ENCODE results near the gene TFDP1. TPM values are rescaled to one million over a fixed set of nuclear protein-coding genes. Genes with fewer than 3 reads are reported as not detected.
A peak's percentile ranks its signal among the peaks of the same experiment; 100 is the strongest.
"Not testable (repeated sequence)": the region's sequence is repeated elsewhere in the genome, so short reads cannot be mapped to it uniquely, and the experiment has no call there.

The TFDP1 gene
- total RNA-seq, 2 donors from 2014 or later: 31.1 to 33.6 TPM

DNA sequence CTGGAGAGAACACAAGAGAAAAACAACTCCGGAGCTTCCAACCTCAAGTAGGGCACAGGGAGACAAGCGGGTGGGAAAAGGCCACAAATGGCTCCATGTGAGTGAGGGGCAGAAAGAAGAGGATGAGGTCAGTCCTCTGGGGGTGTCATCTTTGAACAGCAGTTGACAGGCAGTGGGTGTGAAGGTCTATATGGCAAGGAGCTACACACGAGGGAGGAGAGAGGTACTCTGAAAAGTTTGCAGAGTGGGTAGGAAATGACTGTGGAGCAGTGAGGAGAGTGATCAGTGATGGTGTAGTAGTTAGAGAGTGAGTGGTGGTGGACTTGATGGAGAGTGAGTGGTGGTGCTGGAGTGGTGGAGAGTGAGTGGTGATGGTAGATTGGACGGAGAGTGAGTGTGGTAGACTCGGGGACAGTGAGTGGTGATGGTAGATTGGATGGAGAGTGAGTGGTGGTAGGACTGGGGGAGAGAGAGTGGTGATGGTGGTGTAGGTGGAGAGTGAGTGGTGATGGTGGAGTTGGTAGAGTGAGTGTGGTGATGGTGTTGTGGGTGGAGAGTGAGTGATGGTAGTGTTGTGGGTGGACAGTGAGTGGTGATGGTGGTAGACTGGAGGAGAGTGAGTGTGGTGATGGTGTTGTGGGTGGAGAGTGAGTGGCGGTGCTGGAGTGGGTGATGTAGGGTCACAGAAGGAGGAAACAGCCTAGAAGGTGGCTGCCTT is 4.0 kb downstream of the TFDP1 start:
- Mint-ChIP-seq H3K27ac (peak overlapping the region; percentile 66), H3K4me1 (peaks cover 38% of the 10 kb centered on the region), H3K4me3 (no peak overlapping the region), H3K27me3 (no peaks in the 10 kb centered on the region), H3K36me3 (ENCODE audit: low read depth) (peaks cover 6% of the 10 kb centered on the region)
- ATAC-seq (no peak), DNase-seq (no peak)
- no peaks in the 10 kb centered on the region for H3K9me3 ChIP-seq (ENCODE audit: control insufficient read depth, low read length, poor library complexity, severe bottlenecking)

DNA sequence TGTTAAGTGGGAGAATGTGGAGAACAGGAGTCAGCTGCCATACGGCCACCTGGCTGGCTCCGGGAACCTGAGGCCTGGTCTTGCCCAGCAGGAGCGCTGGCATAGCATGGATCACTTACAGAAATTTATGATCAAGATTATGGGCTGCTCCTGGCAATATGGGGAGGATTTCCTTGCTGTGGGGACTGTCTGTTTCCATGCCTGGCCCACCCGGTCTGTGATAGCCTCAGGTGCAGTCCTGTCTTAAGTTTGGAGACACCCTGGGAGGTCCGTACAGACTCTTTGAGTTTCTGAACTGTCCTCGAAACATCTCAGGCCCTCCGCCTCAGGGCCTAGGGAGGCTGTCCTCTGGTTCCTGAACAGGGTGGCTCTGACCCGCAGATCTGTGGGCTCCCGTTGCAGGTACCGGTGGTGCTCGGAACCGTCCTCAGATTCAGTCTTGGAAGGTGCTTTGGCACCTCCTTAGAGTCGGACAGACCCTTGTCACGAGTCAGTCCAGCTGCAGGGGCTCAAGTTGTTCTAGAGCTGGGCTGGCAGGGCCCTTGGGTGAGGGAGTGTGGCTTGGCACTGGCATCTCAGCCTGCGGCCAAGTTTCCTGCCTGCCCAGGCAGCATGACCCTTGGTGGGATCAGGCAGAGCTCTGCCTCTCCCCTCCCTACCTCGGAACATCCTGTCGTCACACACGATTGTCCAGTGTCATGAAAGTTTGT is 4.9 kb downstream of the TFDP1 start:
- Mint-ChIP-seq H3K4me1 (peaks cover 34% of the 10 kb centered on the region), H3K4me3 (no peak overlapping the region), H3K36me3 (ENCODE audit: low read depth) (peaks cover 6% of the 10 kb centered on the region), H3K27me3 (no peaks in the 10 kb centered on the region), H3K27ac (peak overlapping the region; percentile 66)
- ATAC-seq (no peak), DNase-seq (peak in 1 of 3 donors; percentile 1)
- H3K9me3 ChIP-seq (ENCODE audit: control insufficient read depth, low read length, poor library complexity, severe bottlenecking): no peaks in the 10 kb centered on the region

DNA sequence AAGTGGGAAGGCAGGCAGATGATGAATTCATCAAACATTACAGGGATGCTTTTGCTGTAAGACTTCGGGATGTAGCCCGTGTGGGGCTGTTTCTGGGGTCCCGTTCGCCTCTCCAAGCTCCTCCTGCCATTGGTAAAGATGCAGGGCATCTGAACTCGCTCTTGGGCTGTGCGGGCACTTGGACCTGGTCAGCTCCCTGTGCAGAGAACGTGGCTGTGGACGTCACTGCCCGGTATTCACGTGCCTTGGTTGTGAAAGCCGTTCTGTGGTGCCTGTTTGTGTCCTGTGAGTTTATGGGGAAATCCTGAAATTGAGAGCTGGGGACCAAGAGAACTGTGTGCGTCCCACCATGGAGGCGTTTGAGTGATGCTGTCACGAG is 5.4 kb downstream of the TFDP1 start:
- Mint-ChIP-seq H3K27ac (peak overlapping the region; percentile 49), H3K4me1 (peaks cover 34% of the 10 kb centered on the region), H3K27me3 (no peaks in the 10 kb centered on the region), H3K36me3 (ENCODE audit: low read depth) (peaks cover 6% of the 10 kb centered on the region), H3K4me3 (no peak overlapping the region)
- H3K9me3 ChIP-seq (ENCODE audit: control insufficient read depth, low read length, poor library complexity, severe bottlenecking): no peaks in the 10 kb centered on the region
- DNase-seq (peak in 1 of 3 donors; percentile 4), ATAC-seq (no peak)

DNA sequence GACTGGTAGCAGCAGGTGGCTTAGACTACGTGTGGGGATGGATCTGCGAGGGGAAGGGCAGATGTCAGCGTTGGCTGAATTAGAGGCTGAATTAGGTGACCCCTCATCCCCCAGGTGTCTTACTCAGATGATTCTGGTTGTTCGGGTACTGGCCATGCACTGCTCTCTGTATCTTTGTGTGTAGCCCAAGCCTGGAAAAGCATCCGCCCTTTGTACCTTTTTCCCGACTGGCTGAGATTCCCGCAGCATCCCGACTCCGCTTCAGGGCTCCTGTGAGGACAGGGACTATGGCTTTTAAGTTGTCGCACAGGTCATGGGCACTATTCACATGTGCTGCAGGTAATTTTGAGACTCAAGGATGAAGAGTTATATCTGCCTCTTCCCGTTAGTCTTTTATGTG is 7.2 kb downstream of the TFDP1 start:
- Mint-ChIP-seq H3K36me3 (ENCODE audit: low read depth) (peaks cover 6% of the 10 kb centered on the region), H3K27me3 (no peaks in the 10 kb centered on the region), H3K4me3 (no peak overlapping the region), H3K4me1 (peaks cover 25% of the 10 kb centered on the region), H3K27ac (no peak overlapping the region)
- H3K9me3 ChIP-seq (ENCODE audit: control insufficient read depth, low read length, poor library complexity, severe bottlenecking): no peaks in the 10 kb centered on the region
- ATAC-seq: no peak
- peak in 1 of 3 donors; percentile 1 for DNase-seq

DNA sequence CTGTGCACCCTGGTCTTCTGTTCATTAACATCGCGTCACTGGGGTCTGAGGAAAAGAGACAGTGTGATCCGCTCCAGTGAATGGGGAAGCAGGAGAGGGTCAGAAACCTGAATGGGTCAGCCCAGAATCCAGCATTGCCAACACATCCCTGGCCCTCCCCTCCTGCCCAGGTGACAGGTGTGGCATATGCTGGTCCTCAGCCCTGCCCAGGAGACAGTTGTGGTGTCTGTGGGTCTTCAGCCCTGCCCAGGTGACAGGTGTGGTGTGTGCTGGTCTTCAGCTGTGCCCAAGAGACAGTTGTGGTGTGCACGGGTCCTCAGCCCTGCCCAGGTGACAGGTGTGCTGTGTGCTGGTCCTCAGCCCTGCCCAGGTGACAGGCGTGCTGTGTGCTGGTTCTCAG is 8.0 kb downstream of the TFDP1 start:
- peak in 1 of 3 donors; percentile 5 for DNase-seq
- no peak overlapping the region for H3K27ac Mint-ChIP-seq
- H3K36me3 Mint-ChIP-seq (ENCODE audit: low read depth): peaks cover 6% of the 10 kb centered on the region

GRCh38 chr13:113594066-113594821 is 9.7 kb downstream of the TFDP1 start:
- not testable (repeated sequence) for H3K4me3 Mint-ChIP-seq; ATAC-seq; H3K9me3 ChIP-seq (ENCODE audit: control insufficient read depth, low read length, poor library complexity, severe bottlenecking); H3K27me3 Mint-ChIP-seq; H3K27ac Mint-ChIP-seq; H3K36me3 Mint-ChIP-seq (ENCODE audit: low read depth)
- peaks cover 16% of the 10 kb centered on the region for H3K4me1 Mint-ChIP-seq
- peak in 1 of 3 donors; percentile 5 for DNase-seq

More for the DNA sequence above, 8.0 kb downstream of the TFDP1 start:
- no peaks in the 10 kb centered on the region for H3K9me3 ChIP-seq (ENCODE audit: control insufficient read depth, low read length, poor library complexity, severe bottlenecking)
- no peak for ATAC-seq
- Mint-ChIP-seq H3K27me3 (no peaks in the 10 kb centered on the region), H3K4me1 (peaks cover 24% of the 10 kb centered on the region), H3K4me3 (no peak overlapping the region)

- Mint-ChIP-seq H3K36me3 (ENCODE audit: low read depth) (peaks cover 5% of the 10 kb centered on the region), H3K27me3 (no peaks in the 10 kb centered on the region), H3K27ac (no peak overlapping the region), H3K4me3 (no peak overlapping the region), H3K4me1 (peaks cover 16% of the 10 kb centered on the region)
- no peak for DNase-seq
- ATAC-seq: no peak
- H3K9me3 ChIP-seq (ENCODE audit: control insufficient read depth, low read length, poor library complexity, severe bottlenecking): no peaks in the 10 kb centered on the region
Measured at GRCh38 chr13:113595131-113595530, 10.6 kb downstream of the TFDP1 start.

GRCh38 chr13:113596321-113597200 is 12.0 kb downstream of the TFDP1 start:
- peak in 1 of 3 donors; percentile 6 for DNase-seq
- H3K4me3 Mint-ChIP-seq: no peak overlapping the region
- ATAC-seq: no peak
- H3K27me3 Mint-ChIP-seq: no peaks in the 10 kb centered on the region
- peaks cover 5% of the 10 kb centered on the region for H3K36me3 Mint-ChIP-seq (ENCODE audit: low read depth)
- peak overlapping the region; percentile 49 for H3K27ac Mint-ChIP-seq
- peaks cover 19% of the 10 kb centered on the region for H3K4me1 Mint-ChIP-seq
- H3K9me3 ChIP-seq (ENCODE audit: control insufficient read depth, low read length, poor library complexity, severe bottlenecking): no peaks in the 10 kb centered on the region

DNA sequence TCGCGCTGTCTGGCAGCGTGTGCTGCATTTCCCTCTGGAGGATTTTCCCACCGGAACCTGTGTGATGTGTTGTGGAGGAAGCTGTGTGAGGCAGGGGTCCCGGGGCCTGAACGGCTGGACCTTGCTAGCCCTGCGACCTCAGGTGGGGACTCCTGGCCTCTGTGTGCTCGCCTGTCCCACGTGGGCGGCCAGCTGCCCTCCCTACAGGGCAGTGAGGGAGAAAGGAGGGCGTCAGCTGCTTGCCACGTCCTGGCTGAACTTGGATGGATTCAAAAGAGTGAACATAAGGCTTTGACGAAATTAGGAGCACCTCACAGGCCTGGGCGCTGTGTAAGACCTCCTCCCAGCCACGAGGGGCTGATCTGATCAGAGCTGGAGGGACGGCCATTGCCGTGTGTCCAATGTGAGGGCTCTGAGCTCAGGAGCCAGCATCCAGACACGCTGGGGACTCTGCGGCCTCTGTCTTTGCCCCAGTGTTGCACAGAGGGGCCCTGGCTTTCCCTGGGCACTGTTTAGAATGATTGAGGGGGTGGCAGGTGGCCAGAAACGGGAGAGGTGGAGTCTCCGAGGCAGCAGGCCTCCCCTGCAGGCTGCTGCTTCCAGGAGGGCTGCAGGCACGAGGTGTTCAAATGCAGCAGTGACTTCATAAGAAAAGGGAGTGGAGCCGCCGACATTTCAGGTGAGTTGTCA is 13.0 kb downstream of the TFDP1 start:
- H3K4me3 Mint-ChIP-seq: no peak overlapping the region
- H3K36me3 Mint-ChIP-seq (ENCODE audit: low read depth): peaks cover 5% of the 10 kb centered on the region
- peaks cover 25% of the 10 kb centered on the region for H3K4me1 Mint-ChIP-seq
- H3K27ac Mint-ChIP-seq: peak overlapping the region; percentile 49
- no peaks in the 10 kb centered on the region for H3K27me3 Mint-ChIP-seq
- peak in 1 of 3 donors; percentile 4 for DNase-seq
- ATAC-seq: no peak
- no peaks in the 10 kb centered on the region for H3K9me3 ChIP-seq (ENCODE audit: control insufficient read depth, low read length, poor library complexity, severe bottlenecking)

DNA sequence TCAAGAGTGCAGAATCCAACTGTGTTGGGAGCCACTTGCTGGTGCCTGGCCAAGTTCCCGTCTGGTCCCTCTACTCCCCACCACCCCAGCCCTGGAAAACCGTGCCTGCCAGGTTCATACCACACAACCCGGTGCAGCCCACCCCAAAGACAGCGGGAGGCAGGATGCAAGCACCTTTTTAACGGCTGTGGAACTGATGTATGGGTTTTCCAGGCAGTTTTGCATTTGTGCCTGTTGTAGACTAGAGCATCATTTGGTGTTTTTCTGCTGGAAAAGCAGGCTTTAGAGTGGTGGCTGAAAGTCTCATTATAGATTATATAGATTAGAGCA is 13.5 kb downstream of the TFDP1 start:
- H3K36me3 Mint-ChIP-seq (ENCODE audit: low read depth): peaks cover 5% of the 10 kb centered on the region
- ATAC-seq (no peak), DNase-seq (peak in 1 of 3 donors; percentile 5)
- H3K4me3 Mint-ChIP-seq: no peak overlapping the region
- H3K9me3 ChIP-seq (ENCODE audit: control insufficient read depth, low read length, poor library complexity, severe bottlenecking): no peaks in the 10 kb centered on the region
- peaks cover 27% of the 10 kb centered on the region for H3K4me1 Mint-ChIP-seq
- H3K27me3 Mint-ChIP-seq: no peaks in the 10 kb centered on the region
- no peak overlapping the region for H3K27ac Mint-ChIP-seq

DNA sequence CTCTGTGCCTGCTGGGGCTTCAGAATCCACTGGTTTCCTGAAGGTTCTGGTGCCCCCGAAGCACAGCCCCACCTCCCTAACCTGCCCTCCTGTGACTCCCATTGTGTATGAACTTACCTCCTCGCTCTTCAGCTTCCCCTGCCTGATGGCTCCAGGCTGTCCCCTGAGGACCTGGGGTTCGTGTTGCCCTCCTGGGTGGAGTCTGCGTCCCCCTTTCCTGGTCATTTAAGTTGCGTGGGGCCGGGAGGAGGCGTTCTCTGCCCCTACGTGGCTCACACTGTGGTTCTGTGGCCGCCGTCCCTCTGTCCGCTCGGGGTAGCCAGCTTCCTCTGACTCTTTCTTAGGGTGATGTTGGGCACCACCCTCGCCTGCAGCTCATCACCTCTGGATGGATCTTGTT is 13.9 kb downstream of the TFDP1 start:
- H3K4me1 Mint-ChIP-seq: peaks cover 28% of the 10 kb centered on the region
- no peaks in the 10 kb centered on the region for H3K27me3 Mint-ChIP-seq
- H3K36me3 Mint-ChIP-seq (ENCODE audit: low read depth): peaks cover 5% of the 10 kb centered on the region
- H3K9me3 ChIP-seq (ENCODE audit: control insufficient read depth, low read length, poor library complexity, severe bottlenecking): no peaks in the 10 kb centered on the region
- no peak overlapping the region for H3K27ac Mint-ChIP-seq
- no peak overlapping the region for H3K4me3 Mint-ChIP-seq
- DNase-seq: peak in 2 of 3 donors; percentile 4 to 7
- no peak for ATAC-seq

DNA sequence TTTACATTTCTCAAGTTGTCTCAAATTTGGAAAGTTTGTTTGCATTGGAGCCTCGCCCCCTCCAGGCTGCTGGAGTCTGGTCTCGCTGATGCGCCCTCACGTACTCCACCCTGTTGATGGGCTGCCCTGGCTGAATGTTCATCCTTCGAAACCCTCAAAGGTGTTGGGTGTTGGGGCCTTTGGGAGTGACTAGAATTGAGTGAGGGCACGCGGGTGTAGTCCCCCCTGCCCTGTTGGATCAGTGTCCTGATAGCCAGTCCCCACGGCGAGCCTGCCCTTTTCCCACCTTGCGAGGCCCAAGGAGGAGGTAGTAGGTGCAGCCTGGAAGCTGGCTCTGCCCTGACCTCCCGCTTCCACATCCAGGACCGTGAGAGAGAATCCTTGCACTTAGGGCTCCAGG is 14.8 kb downstream of the TFDP1 start:
- H3K36me3 Mint-ChIP-seq (ENCODE audit: low read depth): peaks cover 5% of the 10 kb centered on the region
- peaks cover 28% of the 10 kb centered on the region for H3K4me1 Mint-ChIP-seq
- DNase-seq: peak in 1 of 3 donors; percentile 3
- no peaks in the 10 kb centered on the region for H3K27me3 Mint-ChIP-seq
- H3K27ac Mint-ChIP-seq: no peak overlapping the region
- no peaks in the 10 kb centered on the region for H3K9me3 ChIP-seq (ENCODE audit: control insufficient read depth, low read length, poor library complexity, severe bottlenecking)
- no peak for ATAC-seq
- H3K4me3 Mint-ChIP-seq: no peak overlapping the region
